Activated CD4-positive, alpha-beta memory T cell treated with anti-CD3 and anti-CD28 coated beads for 36 hours (primary cell): ENCODE measurements around the gene SHISA7. TPM values are rescaled to one million over a fixed set of nuclear protein-coding genes. Genes with fewer than 3 reads are reported as not detected.

Source experiments
- CTCF ChIA-PET: fragments of 350-600 bp; sonication (Branson Sonifier 250); formaldehyde crosslinking; loops from one replicate; lab custom pipeline; 2021; ENCODE audit warnings: antibody characterized with exemption, inconsistent platforms; lab: Charles Lee
- POLR2A ChIA-PET: fragments of 350-600 bp; sonication (Branson Sonifier 250); formaldehyde crosslinking; loops from one replicate; lab custom pipeline; 2021; ENCODE audit warnings: antibody characterized with exemption; lab: Charles Lee
- DNase-seq: peaks from one replicate; pipeline ENCODE4 v3.0.0-alpha.2; 2020
- H3K27ac Mint-ChIP-seq: one replicate; pipeline ENCODE4 v1.8.0; 2021; ENCODE audit warnings: mixed read lengths
- H3K27me3 Mint-ChIP-seq: one replicate; pipeline ENCODE4 v1.8.0; 2021; ENCODE audit warnings: mixed read lengths
- H3K36me3 Mint-ChIP-seq: one replicate; pipeline ENCODE4 v1.8.0; 2021; ENCODE audit warnings: mixed read lengths
- H3K4me1 Mint-ChIP-seq: one replicate; pipeline ENCODE4 v1.8.0; 2021; ENCODE audit warnings: low read depth, mixed read lengths
- H3K4me3 Mint-ChIP-seq: one replicate; pipeline ENCODE4 v1.8.0; 2021; ENCODE audit warnings: mild to moderate bottlenecking, mixed read lengths
- H3K9me3 Mint-ChIP-seq: one replicate; pipeline ENCODE4 v1.8.0; 2021; ENCODE audit warnings: mixed read lengths
- intact Hi-C: fragments of 100-400 bp; cut with micrococcal nuclease; formaldehyde crosslinking; loops from one replicate; pipeline ENCODE4 v1.15.1; 2023
- total RNA-seq, 2 experiments: library from RNA; stranded (reverse); gene quantifications; one replicate each; pipeline ENCODE4 v1.2.3, GENCODE V29; 2021

Gene SHISA7
- total RNA-seq, result not detected

- DNase-seq, result no peak
- intact Hi-C loops, result no loop called here
- Mint-ChIP-seq H3K27me3 (peaks cover 64% of the 10 kb centered on the region), H3K36me3 (no peaks in the 10 kb centered on the region), H3K27ac (no peak within 1 kb of the TSS), H3K4me3 (no peak within 1 kb of the TSS), H3K4me1 (peaks cover 14% of the 10 kb centered on the region), H3K9me3 (no peaks in the 10 kb centered on the region)
- ChIA-PET POLR2A (no interaction called here), CTCF (no interaction called here)
These were observed at the start of gene SHISA7 for GRCh38 chr19:55443045-55443823. TSS of gene SHISA7 (minus strand) at chr19:55443300. CDS start at chr19:55442863, 437 bp downstream.

GRCh38 chr19:55492362-55492944 lies 49.4 kb upstream of the SHISA7 start:
- intact Hi-C loops, result no loop called here
- ChIA-PET POLR2A (no interaction called here), CTCF (interaction anchor here (5.8 kb wide), 1 partner anchor 12 kb away, joined by 38 read pairs; no protein-coding TSS in a partner anchor)
- no peak overlapping the region for H3K27ac Mint-ChIP-seq
- no peaks in the 10 kb centered on the region for H3K9me3 Mint-ChIP-seq
- no peak for DNase-seq
- H3K4me3 Mint-ChIP-seq, result no peak overlapping the region
- peaks cover 12% of the 10 kb centered on the region for H3K27me3 Mint-ChIP-seq
- H3K4me1 Mint-ChIP-seq, result peaks cover 4% of the 10 kb centered on the region
- no peaks in the 10 kb centered on the region for H3K36me3 Mint-ChIP-seq

GRCh38 chr19:55491546-55492360 lies 48.7 kb upstream of the SHISA7 start:
- no peak for DNase-seq
- peaks cover 11% of the 10 kb centered on the region for H3K4me1 Mint-ChIP-seq
- peaks cover 12% of the 10 kb centered on the region for H3K27me3 Mint-ChIP-seq
- CTCF ChIA-PET, result interaction anchor here (5.8 kb wide), 1 partner anchor 12 kb away, joined by 38 read pairs; no protein-coding TSS in a partner anchor
- H3K4me3 Mint-ChIP-seq, result no peak overlapping the region
- intact Hi-C loops, result no loop called here
- POLR2A ChIA-PET, result no interaction called here
- no peak overlapping the region for H3K27ac Mint-ChIP-seq
- H3K9me3 Mint-ChIP-seq, result no peaks in the 10 kb centered on the region
- H3K36me3 Mint-ChIP-seq, result no peaks in the 10 kb centered on the region

GRCh38 chr19:55490478-55491432 lies 47.7 kb upstream of the SHISA7 start:
- H3K36me3 Mint-ChIP-seq, result no peaks in the 10 kb centered on the region
- no peak overlapping the region for H3K27ac Mint-ChIP-seq
- no peaks in the 10 kb centered on the region for H3K9me3 Mint-ChIP-seq
- no peak for DNase-seq
- intact Hi-C loops, result no loop called here
- ChIA-PET CTCF (interaction anchor here (5.8 kb wide), 1 partner anchor 13 kb away, joined by 38 read pairs; no protein-coding TSS in a partner anchor), POLR2A (no interaction called here)
- peaks cover 15% of the 10 kb centered on the region for H3K4me1 Mint-ChIP-seq
- H3K27me3 Mint-ChIP-seq, result peaks cover 12% of the 10 kb centered on the region
- no peak overlapping the region for H3K4me3 Mint-ChIP-seq

DNA sequence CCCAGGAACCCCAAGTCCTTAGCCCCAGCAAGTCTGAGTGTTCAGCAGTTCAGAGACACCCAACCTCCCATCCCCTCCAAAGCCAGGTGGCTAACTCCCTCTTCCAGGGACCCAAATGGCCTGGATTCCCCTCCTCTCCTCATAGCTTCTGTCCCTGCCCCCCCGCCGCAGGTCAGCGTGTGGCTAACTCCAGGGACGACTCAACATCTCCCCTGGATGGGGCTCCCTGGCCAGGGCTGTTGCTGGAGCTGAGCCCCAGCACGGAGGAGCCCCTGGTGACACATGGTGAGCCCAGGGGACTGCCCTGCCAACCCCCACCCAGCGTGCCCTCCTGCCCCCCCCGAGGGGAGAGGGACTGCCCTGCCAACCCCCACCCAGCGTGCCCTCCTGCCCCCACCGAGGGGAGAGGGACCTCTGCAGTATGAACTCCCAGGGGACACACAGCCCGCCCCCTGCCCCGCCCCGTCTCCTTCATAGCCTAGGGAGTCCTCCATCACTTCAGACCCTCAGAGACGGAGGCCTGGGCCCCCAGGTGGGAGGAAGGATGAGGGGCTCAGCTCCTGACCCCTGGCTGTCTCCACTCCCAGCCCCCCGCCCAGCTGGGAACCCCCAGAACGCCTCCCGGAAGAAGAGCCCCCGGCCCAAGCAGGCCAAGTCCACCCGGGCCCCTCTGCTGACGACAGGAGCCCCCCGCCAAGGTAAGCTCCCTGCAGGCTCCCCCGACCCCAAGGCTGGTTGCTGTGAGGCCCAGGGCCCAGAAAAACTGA lies 46.8 kb upstream of the SHISA7 start:
- DNase-seq, result no peak
- Mint-ChIP-seq H3K27ac (no peak overlapping the region), H3K4me1 (peaks cover 15% of the 10 kb centered on the region), H3K27me3 (peaks cover 12% of the 10 kb centered on the region), H3K4me3 (no peak overlapping the region), H3K36me3 (no peaks in the 10 kb centered on the region), H3K9me3 (no peaks in the 10 kb centered on the region)
- CTCF ChIA-PET, result interaction anchor here (3.5 to 5.8 kb wide), 2 partner anchors 14 to 23 kb away, joined by 12 to 38 read pairs; no protein-coding TSS in a partner anchor
- POLR2A ChIA-PET, result no interaction called here
- intact Hi-C loops, result no loop called here

DNA sequence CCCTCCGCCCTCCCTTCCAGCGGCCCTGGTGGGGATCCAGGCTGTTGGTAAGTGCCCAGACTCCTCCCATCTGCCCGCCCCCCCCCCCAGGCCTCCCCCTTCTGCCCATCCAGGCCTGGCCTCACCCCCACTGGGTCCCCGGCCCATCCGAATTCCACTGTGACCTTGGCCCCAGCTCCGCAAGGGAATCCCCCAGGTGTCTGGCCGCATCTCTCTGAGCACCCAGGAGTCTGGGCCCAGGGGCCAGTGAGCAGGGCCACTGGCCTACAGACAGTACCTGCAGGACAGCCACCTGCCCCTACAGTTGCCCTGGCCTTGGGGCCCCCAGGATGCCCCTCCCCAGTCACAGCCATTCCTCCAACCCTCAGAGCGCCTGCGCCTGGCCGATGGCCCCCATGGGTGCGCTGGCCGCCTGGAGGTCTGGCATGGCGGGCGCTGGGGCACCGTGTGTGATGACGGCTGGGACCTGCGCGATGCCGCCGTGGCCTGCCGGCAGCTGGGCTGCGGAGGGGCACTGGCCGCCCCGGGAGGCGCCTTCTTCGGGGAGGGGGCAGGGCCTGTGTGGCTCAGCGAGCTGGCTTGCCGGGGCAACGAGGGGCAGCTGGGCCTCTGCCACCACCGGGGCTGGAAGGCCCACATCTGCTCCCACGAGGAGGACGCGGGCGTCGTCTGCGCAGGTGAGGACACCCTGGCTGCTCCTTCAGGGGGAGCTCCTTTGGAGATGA lies 46.0 kb upstream of the SHISA7 start:
- Mint-ChIP-seq H3K36me3 (no peaks in the 10 kb centered on the region), H3K27ac (no peak overlapping the region), H3K4me3 (no peak overlapping the region), H3K4me1 (peaks cover 15% of the 10 kb centered on the region), H3K9me3 (no peaks in the 10 kb centered on the region), H3K27me3 (peaks cover 12% of the 10 kb centered on the region)
- CTCF ChIA-PET, result interaction anchor here (3.5 kb wide), 1 partner anchor 22 kb away, joined by 12 read pairs; no protein-coding TSS in a partner anchor
- no peak for DNase-seq
- intact Hi-C loops, result no loop called here
- POLR2A ChIA-PET, result no interaction called here

DNA sequence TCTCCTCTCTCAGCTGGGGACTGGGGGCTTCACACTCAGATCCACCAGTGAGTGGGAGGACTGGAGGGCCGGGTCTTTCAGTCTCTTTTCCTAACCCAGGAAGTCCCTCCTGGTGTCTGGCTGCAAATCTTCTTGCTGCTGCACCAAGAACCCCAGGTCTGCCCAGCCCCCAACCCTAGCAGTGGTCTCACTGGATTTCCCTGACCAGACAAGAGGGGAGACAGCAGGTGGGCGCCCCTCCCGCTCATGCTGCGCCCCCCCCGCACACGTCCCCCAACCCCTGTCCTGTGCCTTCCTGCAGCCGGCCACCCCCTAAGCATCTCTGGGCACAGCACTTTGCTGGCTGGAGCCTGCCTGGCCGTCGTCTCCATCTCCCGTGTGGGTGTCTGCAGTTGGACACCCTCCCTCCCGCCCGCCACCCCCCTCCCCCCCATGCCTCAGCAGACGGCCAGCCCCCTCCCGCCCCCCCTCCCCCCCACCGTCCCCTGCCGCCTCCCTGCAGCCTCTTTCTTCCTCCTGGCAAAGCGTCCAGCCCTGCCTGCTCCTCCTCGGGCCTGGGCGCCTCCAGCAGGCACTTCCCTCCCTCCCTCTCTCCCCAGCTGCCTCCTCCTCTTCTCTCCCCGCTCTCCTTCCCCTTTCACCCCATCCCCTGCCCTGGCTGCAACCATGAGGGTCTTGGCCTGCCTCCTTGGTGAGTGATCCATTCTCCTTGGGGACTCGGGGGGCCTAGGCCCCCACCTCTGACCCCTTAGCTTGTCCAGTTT lies 45.0 kb upstream of the SHISA7 start, which contains the start of gene SSC5D:
Gene SSC5D, plus strand, starts transcription at position 513 of the 764 bp plus-strand sequence. Its CDS starts 154 bp downstream, at position 667.
- H3K4me3 Mint-ChIP-seq, result no peak within 1 kb of the TSS

DNA sequence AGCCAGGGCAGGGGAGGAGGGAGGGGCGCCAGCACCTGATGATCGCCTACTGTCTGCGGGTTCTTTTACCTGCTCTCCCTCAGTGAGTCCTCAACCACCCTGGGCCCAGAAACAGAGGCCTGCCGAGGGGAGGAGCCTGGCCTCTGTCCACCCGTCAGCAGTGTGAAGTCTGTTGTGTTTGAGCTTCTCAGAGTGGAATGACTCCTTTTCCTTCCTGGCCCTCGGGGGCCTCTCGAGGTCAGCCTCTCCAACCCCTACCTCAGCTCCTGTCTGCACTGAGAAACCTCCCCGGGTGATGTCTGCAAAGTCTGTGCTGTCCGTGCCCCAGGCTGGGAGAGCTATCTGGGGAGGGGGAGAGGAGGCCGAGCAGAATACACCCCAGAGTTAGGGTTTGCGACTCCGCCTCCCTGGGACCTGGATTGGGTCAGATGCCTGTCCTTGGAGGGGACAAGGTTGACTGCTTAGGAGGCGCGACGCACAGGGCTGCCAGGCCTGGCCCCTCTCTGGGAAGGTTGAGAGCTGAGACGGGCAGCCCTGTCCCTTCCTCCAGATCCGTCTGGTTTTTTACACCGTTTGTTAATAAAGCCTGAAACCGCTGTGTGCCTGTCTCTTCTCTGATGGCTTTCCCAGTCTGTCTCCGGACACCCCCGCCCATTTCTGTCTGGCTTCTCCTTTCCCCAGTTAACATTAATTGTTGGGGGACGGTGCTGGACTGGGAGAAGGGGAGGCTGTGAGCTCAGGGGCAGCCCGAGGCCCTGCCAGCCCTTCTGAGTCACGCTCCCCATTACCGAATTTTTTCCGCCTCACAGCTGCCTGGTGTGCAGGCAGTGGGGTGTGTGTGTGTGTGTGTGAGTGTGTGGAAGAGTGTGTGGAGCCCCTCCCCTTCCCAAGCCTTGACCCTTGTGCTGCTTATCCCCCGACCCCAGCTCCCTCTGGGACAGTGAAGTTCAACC lies 44.1 kb upstream of the SHISA7 start:
- H3K9me3 Mint-ChIP-seq, result no peaks in the 10 kb centered on the region
- H3K27me3 Mint-ChIP-seq, result peaks cover 8% of the 10 kb centered on the region
- peak; percentile 77 for DNase-seq
- intact Hi-C loops, result no loop called here
- ChIA-PET POLR2A (interaction anchor here (0.8 to 3.4 kb wide), 5 partner anchors 11 to 228 kb away, joined by 3 to 23 read pairs (median 5); partner anchors contain the start of genes FIZ1, PPP6R1, UBE2S and ZNF628), CTCF (interaction anchor here (1.1 to 3.5 kb wide), 3 partner anchors 10 to 20 kb away, joined by 4 to 25 read pairs (median 12); partner anchors contain the start of gene ZNF628)
- peak overlapping the region; percentile 77 for H3K27ac Mint-ChIP-seq
- H3K36me3 Mint-ChIP-seq, result no peaks in the 10 kb centered on the region
- H3K4me3 Mint-ChIP-seq, result no peak overlapping the region
- peaks cover 15% of the 10 kb centered on the region for H3K4me1 Mint-ChIP-seq

More for the DNA sequence above, 45.0 kb upstream of the SHISA7 start, which contains the start of gene SSC5D:
- H3K9me3 Mint-ChIP-seq, result no peaks in the 10 kb centered on the region
- ChIA-PET POLR2A (interaction anchor here (1.3 to 3.4 kb wide), 4 partner anchors 12 to 229 kb away, joined by 4 to 23 read pairs (median 5); partner anchors contain the start of genes PPP6R1, UBE2S and ZNF628), CTCF (interaction anchor here (1.9 to 3.5 kb wide), 2 partner anchors 16 to 21 kb away, joined by 12 to 25 read pairs; no protein-coding TSS in a partner anchor)
- H3K36me3 Mint-ChIP-seq, result no peaks in the 10 kb centered on the region
- peak within 1 kb of the TSS; percentile 77 for H3K27ac Mint-ChIP-seq
- DNase-seq, result no peak
- peaks cover 15% of the 10 kb centered on the region for H3K4me1 Mint-ChIP-seq
- intact Hi-C loops, result no loop called here
- H3K27me3 Mint-ChIP-seq, result peaks cover 10% of the 10 kb centered on the region
